Smooth muscle cell (in vitro differentiated cells): Measurements from ENCODE around the gene RAI1. TPM values are rescaled to one million over a fixed set of nuclear protein-coding genes. Genes with fewer than 3 reads are reported as not detected.

ENCODE experiments used
- DNase-seq: peaks from one replicate; lab custom pipeline; 2025; ENCODE audit not compliant: unreplicated experiment; lab: John Stamatoyannopoulos, UW
- H2AFZ ChIP-seq: fragments of 200-600 bp; sonication (generic); 2 replicates; pipeline ENCODE4 v1.6.0; 2016; ENCODE audit warnings: antibody characterized with exemption, low read depth, mild to moderate bottlenecking
- H3F3A ChIP-seq: fragments of 200-600 bp; sonication (generic); 2 replicates; pipeline ENCODE4 v1.6.0; 2017; ENCODE audit warnings: antibody characterized with exemption, low read depth
- H3K27ac ChIP-seq: fragments of 200-600 bp; sonication (generic); 2 replicates; pipeline ENCODE4 v1.5.1; 2016; ENCODE audit warnings: low read depth, mild to moderate bottlenecking
- H3K27me3 ChIP-seq: fragments of 200-600 bp; sonication (generic); 2 replicates; pipeline ENCODE4 v1.6.1; 2016; ENCODE audit warnings: low read depth, mild to moderate bottlenecking
- H3K36me3 ChIP-seq: fragments of 200-600 bp; sonication (generic); 2 replicates; pipeline ENCODE4 v1.5.1; 2016; ENCODE audit warnings: low read depth
- H3K4me1 ChIP-seq: fragments of 200-600 bp; sonication (generic); 2 replicates; pipeline ENCODE4 v1.5.1; 2016; ENCODE audit warnings: low read depth
- H3K4me2 ChIP-seq: fragments of 200-600 bp; sonication (generic); 2 replicates; pipeline ENCODE4 v1.6.0; 2016; ENCODE audit warnings: mild to moderate bottlenecking
- H3K4me3 ChIP-seq: fragments of 200-600 bp; sonication (generic); 2 replicates; pipeline ENCODE4 v1.5.1; 2016; ENCODE audit warnings: mild to moderate bottlenecking
- H3K79me2 ChIP-seq: fragments of 200-600 bp; sonication (generic); 2 replicates; pipeline ENCODE4 v1.6.0; 2016; ENCODE audit warnings: low read depth, mild to moderate bottlenecking
- H3K9ac ChIP-seq: fragments of 200-600 bp; sonication (generic); 2 replicates; pipeline ENCODE4 v1.6.0; 2016; ENCODE audit warnings: low read depth
- H3K9me3 ChIP-seq: fragments of 200-600 bp; sonication (generic); replicated peaks from 2 replicates; pipeline ENCODE4 v1.5.1; 2016; ENCODE audit warnings: low read depth
- H4K20me1 ChIP-seq: fragments of 200-600 bp; sonication (generic); 2 replicates; pipeline ENCODE4 v1.6.0; 2016; ENCODE audit warnings: low read depth
- CTCF ChIP-seq: fragments of 200-600 bp; sonication (generic); IDR thresholded peaks from 2 replicates; pipeline ENCODE4 v1.5.1; 2017; ENCODE audit warnings: borderline replicate concordance, mild to moderate bottlenecking, antibody characterized with exemption; ENCODE audit not compliant: insufficient read depth, poor library complexity, severe bottlenecking
- WGBS: methylation state at CpG from one replicate; pipeline ENCODE4 v1.1.7; 2016; ENCODE audit warnings: low lambda C conversion rate; 5-methylcytosine and 5-hydroxymethylcytosine counted together
- polyA plus RNA-seq: library from polyadenylated mRNA; unstranded; fragments of >200 nt; fragmentation: Nextera tagmentation; extraction: Ambion mirVana; gene quantifications from 2 replicates; pipeline ENCODE4 v1.2.1, GENCODE V29; 2016
- total RNA-seq: library from RNA; depleted of rRNA; stranded (reverse); fragments of >200 nt; gene quantifications from 2 replicates; pipeline ENCODE4 v1.2.3, GENCODE V29; 2014

The RAI1 gene
- total and polyA plus RNA-seq, 2 experiments from 2014 or later = 11.1 to 17.6 TPM

- DNase-seq = no peak
- H3K4me3 ChIP-seq = no peak overlapping the region
- WGBS = 85% methylated on average over 5 of the region's 5 CpGs
- no peak overlapping the region for H3K9ac ChIP-seq
- H2AFZ ChIP-seq = no peak overlapping the region
- no peaks in the 10 kb centered on the region for H3K27me3 ChIP-seq
- peaks cover 91% of the 10 kb centered on the region for H3K79me2 ChIP-seq
- no peaks in the 10 kb centered on the region for H3K36me3 ChIP-seq
- H3K27ac ChIP-seq = no peak overlapping the region
- no peak for TF ChIP-seq CTCF
- peaks cover 98% of the 10 kb centered on the region for H4K20me1 ChIP-seq
- H3K4me1 ChIP-seq = peaks cover 44% of the 10 kb centered on the region
- no peak overlapping the region for H3K4me2 ChIP-seq
- no peaks in the 10 kb centered on the region for H3K9me3 ChIP-seq
- H3F3A ChIP-seq = peaks cover 15% of the 10 kb centered on the region
These were observed 60.9 kb downstream of the RAI1 start for GRCh38 chr17:17742133-17742621.

GRCh38 chr17:17742688-17743390 is 61.6 kb downstream of the RAI1 start:
- no peak for DNase-seq
- Histone ChIP-seq H3K27ac (no peak overlapping the region), H3K36me3 (no peaks in the 10 kb centered on the region), H3K27me3 (no peaks in the 10 kb centered on the region), H3F3A (peaks cover 15% of the 10 kb centered on the region), H4K20me1 (peaks cover 98% of the 10 kb centered on the region), H3K9me3 (no peaks in the 10 kb centered on the region), H3K4me3 (no peak overlapping the region), H3K4me2 (no peak overlapping the region), H3K4me1 (peaks cover 38% of the 10 kb centered on the region), H3K79me2 (peaks cover 91% of the 10 kb centered on the region), H2AFZ (no peak overlapping the region), H3K9ac (no peak overlapping the region)
- no peak for TF ChIP-seq CTCF
- WGBS = 94% methylated on average over 4 of the region's 4 CpGs

GRCh38 chr17:17743391-17744112 is 62.3 kb downstream of the RAI1 start:
- Histone ChIP-seq H3F3A (peaks cover 13% of the 10 kb centered on the region), H3K4me3 (no peak overlapping the region), H3K36me3 (no peaks in the 10 kb centered on the region), H3K27ac (no peak overlapping the region), H3K4me1 (peaks cover 34% of the 10 kb centered on the region), H3K27me3 (no peaks in the 10 kb centered on the region), H3K79me2 (peaks cover 93% of the 10 kb centered on the region), H4K20me1 (peaks cover 98% of the 10 kb centered on the region), H3K4me2 (no peak overlapping the region), H2AFZ (no peak overlapping the region), H3K9me3 (no peaks in the 10 kb centered on the region), H3K9ac (no peak overlapping the region)
- no peak for DNase-seq
- WGBS = 94% methylated on average over 14 of the region's 14 CpGs
- no peak for TF ChIP-seq CTCF
